Glomerular visceral epithelial cell (primary cell): Measurements from ENCODE around the gene DNM3.

Experiments
- DNase-seq: peaks from one replicate; pipeline ENCODE4 v3.0.0-alpha.2; 2016; ENCODE audit errors: extremely low spot score

The DNM3 gene

DNA sequence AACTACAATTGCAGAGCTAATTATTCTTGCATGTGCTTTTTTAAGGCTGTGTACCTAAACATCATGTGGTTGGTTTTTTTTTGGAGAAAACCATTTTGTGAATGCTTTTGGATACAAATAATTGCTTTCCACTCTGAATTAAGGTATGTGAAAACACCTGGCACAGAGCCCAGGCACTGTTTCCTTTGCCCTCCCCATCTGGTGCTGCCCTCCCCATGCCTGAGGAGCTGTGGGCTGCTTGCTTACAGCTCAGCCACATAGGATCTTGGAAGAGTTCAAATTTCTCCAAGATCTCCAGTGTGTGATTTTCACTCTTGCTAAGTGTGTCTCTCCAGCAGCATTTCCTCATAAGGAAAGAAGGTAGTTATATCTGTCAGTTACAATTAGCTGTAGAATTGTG, 27.8 kb downstream of the DNM3 start:
- peak; percentile 42 for DNase-seq

DNA sequence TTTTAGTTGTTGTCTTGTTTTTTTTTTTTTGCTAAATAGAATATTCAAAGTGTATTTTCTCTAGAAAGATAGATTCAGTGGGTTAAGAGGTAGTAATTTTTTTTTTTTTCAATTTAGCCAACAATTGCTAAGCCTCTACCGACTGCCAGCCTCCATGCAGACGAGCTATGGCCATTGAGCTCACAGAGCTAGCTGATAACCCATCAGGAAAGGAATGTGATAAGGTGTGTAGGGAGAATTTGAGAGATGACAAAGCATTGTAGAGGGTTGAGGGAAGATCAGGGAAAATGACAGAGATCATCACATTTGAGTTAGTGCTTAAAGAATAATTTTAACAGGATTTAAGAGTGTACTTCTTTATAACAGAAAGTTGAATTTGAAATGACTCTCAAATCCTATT, 30.6 kb downstream of the DNM3 start:
- no peak for DNase-seq

DNA sequence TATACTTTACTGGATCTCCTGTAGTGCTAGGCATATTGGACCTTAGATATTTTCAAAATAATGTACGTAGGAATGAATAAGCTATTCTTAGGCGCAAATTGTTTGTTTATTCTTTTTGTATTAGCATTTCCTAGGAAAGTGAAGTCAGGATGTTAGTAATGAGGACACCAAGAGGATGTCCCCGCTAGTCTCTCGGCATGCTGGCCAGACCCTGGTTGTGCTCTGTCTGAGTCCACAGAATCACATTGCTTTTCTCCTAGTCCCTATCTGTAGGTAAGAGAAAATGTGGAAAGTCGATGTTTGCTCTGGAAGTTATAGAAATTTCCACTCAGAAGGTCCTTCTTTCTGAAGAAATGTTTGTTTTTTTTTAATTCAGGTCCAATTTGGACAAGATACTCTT, 31.1 kb downstream of the DNM3 start:
- no peak for DNase-seq

DNA sequence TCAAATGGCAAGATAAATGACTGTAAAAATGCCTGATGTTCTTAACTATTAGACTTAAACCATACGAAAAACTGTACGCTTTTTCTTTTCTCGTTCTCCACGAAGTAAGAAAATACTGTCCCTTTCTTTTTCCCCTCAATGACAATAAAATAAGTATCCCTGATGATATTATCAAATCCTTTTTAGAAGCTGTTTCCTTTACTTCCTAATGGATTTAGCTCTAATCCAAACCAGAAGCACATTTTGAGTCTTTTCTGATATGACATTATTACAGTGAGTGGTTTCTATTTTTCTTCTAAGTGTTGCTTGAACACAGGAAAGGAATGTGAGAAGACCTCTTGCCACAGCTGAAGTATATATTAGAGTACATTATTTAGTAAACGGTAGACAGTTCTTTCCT, 32.4 kb downstream of the DNM3 start:
- no peak for DNase-seq

DNA sequence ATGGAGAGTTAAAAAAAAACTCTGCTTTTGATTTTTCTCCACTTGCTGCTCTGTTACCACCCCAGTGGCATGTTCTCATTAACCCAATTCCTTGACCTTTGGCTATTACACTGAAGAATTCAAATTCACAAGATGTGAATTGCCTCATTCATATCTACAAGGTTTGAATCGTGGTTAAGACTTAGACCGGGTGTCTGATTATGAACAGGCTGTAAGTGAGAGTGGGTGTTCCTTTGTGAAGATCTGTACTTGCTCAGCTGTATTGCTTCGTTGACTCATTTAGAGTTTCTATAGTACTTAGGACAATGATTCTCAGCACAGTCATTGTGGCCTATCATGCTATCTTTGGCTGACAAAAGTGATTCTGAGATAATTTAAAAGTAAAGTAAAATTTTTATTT, 36.4 kb downstream of the DNM3 start:
- peak; percentile 58 for DNase-seq

DNA sequence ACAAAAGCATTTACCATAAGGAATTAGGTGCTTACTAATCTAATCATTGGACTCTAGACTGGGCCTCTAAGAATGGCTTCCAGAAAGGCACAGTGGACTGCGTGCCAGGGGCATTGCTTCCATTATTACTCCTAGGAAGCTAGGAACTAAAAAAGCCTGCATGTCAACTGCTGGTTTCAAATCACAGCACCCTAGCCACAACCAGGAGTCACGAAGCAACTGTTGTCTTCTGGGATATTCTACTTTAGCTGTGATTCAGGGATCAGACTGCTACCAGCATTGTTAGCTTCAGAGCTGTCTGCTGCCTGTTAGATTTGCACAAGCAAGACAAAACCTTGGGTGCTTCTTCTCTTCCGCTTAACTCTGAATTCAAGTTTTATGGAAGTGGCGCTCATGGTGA, 38.3 kb downstream of the DNM3 start:
- no peak for DNase-seq

DNA sequence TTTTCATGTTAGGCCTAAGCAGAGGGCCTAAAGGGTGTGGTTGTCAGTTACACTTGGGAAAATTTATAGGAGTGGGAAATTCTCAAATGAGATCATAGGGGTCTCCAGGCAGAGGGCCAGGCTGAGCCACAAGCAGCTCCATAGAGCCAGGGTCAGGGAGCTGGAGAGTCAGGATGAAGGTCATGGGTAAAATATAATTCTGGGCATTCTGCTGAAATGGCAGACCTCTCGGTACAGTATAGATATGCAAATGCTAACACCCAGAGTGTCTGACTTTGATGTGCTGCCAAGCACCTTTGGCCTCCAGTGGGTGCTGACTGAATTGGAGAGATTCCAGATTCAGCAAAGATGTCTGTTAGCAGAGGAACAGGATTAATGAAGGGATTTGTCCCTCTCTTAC, 40.1 kb downstream of the DNM3 start:
- peak; percentile 74 for DNase-seq

DNA sequence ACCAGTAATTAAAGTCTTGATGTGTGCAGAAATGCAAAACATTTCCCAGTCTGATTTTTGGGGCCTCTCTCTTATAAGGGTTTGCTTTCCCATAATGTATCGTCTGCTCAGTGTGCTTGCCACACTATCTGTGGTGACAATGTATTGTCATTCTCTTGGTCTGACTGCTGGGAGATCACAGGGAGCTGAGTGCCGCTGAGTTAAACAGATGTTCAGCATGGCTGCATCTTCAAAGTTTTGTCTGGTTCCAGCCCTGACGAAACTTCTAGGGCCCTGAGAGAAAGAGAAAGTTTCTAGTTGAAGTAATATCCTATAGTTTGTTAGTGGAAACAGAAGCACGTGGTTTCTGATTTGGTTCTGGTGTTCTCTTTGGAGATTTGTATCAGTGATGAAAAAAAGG, 42.6 kb downstream of the DNM3 start:
- DNase-seq: peak; percentile 5

DNA sequence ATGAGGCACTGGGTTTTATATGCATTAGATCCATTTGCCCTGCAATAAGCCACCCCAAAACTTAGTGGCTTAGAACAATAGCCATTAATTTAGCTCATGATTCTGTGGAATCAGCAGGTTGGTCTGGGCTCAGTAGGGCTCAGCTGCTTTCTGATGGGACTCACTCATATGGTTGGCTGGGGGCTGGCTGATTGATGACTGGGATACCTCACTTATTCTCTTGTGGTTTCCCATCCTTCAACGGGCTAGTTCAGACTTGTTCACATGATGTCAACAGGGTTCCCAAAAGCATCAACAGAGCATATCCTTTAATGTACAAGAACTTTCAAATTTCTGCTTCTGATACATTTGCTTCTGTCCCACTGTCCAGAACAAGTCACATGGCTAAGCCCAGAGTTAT, 43.2 kb downstream of the DNM3 start:
- DNase-seq: peak; percentile 64

DNA sequence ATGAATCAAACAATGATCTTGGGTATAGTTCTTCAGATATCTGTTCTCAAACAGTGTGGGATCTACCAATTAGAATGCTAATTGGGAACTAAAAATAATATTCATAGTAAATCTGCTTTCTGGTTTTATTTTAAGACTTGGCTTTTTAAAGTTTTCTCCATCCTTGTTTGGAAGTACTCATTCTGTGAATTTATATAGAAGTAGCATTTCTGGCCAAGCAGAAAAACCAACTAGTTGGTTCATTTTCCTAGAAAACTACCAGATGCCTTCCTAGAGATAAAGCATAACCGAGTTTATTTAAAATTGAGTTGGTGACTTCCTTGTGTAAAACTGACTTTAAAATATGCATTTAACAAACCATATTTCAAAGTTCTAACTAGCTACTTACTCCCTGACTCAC, 48.8 kb downstream of the DNM3 start:
- DNase-seq: no peak

DNA sequence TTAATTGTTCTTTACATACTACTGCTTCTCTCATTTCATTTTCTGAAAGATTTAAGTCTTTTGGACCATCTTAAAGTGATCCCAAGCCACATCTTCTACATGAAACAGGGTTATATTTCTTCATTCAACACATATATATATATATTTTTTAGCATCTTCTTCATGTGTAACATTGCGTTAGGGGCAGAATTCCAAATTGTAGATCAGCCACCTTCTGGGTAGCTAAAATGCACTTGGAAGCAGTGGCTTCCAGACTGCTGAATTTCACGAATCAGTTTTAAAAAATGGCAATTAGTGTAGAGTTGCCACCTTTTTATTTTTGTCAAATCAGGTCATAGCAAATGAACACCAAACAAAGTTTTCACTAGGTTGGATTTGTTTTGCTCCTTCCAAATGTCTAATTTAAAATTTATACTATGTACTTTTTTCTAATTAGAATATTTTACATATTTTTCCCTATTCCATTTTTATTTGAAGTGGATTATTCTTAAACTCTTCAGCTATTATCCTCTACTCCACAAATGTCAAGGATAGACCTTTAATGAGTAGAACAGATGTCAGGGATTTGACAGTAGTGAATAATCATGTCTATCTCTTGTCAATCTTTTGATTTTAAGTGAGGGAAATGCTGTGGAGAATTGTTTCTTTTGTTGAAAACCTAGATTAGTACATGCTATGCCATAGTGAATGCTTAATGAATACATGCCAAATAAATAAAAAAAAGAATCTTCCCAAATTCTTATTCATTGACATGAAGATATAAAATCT, 55.8 kb downstream of the DNM3 start:
- no peak for DNase-seq

DNA sequence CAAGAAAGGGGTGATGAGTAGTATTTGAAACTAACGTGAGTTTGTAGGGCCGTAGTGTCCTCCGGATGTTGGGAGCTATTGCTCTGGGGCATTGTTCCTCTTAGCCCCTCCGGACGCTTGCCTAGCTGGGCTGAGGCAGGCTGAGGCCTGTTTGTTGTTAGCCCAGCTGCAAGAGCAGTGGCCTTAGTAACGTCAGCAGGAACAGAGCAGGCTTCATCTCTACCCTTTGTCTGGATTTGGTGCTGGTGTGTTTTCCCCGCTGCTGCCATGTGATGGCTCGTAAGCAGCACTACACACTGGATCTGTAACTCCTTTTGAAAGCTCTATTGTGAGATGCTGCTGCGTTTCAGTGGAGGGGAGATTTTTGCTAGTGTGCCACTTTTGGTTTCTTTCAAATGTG, 57.6 kb downstream of the DNM3 start:
- no peak for DNase-seq

DNA sequence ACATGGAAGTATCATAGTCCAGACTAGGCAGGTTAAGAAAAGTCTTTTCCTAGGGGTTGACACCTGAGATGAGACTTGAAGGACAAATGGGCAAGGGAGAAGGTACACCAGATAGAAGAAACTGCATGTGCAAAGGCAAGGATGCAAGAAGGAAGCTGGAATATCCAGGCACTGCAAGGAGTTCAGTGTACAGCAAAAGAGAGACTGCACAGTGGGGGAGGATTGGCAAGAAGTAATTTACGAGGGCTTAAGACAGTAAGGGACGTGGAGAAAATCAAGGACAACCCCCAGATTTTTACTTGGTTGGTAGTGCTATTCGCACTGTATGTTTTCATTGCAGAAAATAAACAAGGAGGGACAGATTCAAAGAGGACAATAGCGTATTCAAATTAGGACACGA, 58.5 kb downstream of the DNM3 start:
- no peak for DNase-seq

DNA sequence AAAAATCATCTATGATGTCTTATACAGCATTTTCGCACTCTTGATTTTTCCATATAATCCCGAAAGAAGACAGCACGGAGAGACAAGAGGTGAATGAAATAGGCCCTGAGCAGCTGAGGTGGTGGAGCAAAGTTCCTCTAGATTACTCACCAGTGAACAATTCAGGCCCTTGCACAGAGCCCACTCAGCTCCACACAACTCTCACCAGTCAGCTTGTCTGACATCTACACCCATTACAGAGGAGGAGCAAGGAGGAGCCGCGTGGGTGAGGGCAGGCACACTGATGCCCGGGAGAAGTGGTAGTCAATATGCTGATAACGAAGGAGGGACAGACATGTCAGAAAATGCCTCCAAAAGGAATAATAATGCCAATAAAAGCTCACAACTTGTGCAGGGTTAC, 59.9 kb downstream of the DNM3 start:
- peak; percentile 69 for DNase-seq

DNA sequence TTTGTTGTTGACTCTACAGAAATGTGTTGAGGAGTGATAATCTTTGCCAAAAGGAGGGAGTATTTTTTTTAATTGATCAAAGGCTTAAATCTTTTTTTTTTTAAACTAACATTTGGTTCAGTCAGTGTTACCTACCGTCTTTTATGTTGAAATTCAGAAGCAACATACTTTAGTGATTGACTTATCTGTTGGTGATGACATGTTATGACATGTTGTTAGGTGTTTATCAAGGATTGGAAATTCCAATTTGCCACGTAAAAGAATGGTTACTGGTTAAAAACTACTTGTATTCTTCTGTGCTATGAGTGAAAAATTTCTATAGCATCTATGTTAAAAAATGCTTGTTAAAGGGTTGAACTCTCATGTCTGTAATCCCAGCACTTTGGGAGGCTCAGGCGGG, 61.2 kb downstream of the DNM3 start:
- DNase-seq: no peak

DNA sequence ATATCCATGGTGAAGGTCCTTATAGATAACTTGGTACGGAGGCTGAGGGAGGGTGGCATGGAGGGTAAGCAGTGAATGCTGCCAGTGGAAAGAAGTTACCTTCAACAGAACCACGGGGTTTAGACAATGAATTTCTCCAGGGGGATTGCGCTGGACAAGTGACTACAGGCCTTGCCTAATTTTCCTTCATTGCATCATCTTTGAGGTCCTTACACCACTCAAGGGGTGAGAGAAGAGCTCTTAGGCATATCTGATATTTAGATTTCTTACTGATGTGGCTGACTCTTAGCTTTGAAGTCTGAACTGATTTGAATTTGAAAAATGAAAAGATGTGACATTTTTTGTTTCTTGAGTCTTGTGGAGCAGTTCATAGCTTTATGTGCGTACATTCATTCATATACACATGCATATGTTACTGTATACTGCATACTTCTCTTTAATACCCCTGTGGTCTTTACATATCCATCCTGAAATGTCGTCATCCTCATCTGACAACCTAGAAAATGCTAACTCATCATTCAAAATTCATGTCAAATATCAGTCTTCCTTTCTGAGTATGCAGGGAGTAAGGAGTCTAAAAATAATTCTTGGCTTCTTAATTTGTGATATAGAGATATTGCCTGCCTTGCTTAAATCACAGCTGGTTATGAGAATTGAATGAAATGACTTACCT, 63.6 kb downstream of the DNM3 start:
- DNase-seq: no peak

DNA sequence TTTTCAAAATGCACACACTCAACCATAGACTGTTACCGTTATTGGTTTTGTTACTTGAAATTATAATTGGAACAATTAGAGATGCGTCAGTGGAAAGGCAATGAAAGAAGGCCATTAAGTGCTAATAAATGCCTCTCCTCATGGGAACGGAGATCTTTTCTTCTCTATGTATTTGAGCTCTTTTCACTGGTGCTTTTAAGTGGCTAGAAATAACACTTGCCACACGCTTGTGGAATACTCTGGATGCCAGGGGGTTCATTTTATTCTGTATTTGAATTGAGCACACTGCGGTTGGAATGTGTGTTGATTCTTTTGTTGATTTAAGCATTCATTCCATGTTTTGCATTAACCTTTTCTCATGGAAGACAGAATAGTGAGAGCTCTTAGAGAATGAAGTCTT, 68.4 kb downstream of the DNM3 start:
- DNase-seq: no peak

DNA sequence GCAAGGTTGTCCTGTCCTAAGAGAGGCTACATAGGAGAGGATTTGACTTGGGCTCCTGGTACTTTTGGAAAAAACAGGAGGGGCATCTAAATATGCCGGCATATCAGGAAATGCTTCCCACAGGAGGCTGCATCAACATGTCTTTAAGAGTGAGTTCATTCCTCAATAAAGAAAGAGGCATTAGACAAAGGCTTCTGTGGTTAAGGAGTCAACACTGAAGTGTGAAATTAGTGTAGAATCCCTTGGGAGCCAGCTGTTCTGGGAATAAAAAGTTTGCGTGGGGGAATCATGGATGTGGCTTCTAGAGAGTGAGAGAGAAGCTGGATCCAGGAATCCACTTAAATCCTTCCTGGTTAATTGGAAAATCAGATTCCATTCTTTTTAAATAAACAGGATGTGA, 69.5 kb downstream of the DNM3 start:
- DNase-seq: peak; percentile 6

DNA sequence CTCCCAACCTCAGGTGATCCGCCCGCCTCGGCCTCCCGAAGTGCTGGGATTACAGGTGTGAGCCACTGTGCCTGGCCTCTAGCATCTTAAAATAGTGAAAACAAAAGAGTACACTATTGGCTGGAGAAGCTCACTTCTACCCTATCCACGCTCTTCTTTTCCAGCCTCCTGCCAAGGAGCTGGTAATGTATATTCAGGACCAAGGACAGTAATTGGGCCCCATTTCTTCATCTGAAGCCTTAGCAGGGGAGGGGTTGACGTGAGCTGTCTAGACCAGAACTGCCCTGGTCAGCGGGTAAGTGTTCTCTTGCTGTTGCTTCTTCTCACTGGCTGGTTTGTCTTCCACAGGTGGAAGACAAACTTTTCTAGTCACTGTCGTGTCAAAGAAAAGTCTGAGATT, 70.2 kb downstream of the DNM3 start:
- peak; percentile 11 for DNase-seq

DNA sequence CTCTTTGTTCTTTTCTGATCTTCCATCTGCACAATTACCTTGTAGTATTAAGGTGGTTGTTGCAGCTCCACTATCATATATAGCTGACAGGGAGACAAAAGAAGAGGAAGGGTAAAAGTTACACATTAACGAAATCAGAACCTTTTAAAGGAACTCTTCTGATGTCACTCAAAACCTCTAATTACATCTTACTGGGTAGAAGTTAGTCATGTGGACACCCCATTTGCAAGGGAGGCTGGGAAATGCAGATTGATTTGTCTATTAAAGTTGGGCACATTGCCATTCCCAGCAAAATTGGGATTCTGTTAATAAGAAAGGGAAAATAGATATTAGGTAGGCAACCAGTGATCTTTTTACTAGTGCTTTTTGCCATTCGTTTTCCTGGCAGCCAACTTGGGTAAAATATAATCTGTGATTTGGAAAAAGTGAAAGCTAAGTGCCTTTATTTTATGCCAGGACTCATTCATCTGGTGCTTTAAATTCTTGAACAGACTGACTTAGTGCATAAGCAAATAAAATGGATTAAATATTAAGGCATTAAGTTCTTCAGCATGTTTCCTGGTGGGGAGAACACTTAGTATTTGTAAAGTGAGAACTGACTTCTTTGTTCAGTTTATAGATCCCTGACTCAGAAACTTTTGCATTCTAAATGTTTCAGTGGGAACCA, 71.3 kb downstream of the DNM3 start:
- DNase-seq: peak; percentile 20

DNA sequence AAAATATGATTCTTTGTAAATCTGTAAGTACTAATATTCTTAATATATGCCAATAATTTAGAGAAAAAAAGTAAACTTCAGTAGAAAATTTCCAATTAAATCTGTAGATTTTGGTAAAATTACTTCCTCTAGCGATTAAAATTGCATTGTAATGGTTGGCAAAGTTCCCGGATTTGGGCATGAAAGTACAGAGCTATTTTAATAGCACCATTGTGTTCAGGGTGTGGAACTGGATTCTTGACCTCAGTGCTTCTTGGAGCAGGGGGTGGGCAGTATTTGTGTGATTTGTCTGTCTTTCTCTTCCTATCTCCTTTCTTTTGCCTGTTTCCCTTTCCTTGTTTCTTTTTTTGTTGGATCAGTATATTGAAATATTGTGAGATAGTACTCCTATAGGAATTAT, 72.1 kb downstream of the DNM3 start:
- DNase-seq: peak; percentile 63

DNA sequence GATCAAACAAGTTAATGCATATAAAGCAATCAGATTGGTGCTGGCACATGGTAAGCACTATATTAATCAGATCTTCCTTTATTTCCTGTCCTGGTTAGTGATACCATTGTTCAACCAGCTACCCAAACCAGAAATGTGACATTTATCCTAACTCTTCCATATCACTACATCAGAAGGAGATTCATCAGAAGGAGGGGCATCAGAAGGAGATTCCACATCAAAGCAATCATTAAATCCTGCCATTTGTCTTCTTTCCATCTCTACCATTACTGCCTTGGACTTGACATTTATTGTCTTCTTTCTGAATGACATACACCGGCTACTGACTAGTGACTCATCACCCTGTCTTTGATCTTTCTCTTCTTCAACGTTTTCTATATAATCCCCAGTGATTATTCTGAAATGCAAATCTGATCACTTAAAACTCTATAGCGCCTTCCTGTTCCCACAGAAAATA, 75.0 kb downstream of the DNM3 start:
- DNase-seq: no peak

DNA sequence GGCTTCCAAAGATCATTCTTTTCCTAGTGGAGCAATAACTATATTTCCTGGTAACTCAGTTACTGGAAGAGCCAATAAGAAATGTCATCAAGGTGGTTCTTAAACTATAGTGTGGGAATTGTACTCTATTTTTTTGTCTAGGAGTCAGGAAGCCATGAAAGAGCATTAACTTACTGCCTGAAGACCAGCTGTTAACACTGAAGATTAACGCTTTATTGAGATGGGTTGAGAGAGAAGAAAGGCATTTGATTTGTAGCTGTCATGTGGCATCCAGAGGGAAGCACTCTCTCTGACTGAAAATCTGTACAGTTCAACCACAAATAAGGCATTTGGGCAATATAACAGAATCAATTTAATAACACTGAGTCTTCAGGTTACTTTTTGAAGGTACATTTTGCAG, 76.0 kb downstream of the DNM3 start:
- no peak for DNase-seq
